NCI-H128 (cell line): ENCODE results near the gene TBC1D9.
"Not testable (repeated sequence)": the region's sequence is repeated elsewhere in the genome, so short reads cannot be mapped to it uniquely, and the experiment has no call there.

Source experiments
- DNase-seq: peaks from one replicate; lab custom pipeline; 2025; ENCODE audit not compliant: unreplicated experiment; lab: John Stamatoyannopoulos, UW

Gene TBC1D9

DNA sequence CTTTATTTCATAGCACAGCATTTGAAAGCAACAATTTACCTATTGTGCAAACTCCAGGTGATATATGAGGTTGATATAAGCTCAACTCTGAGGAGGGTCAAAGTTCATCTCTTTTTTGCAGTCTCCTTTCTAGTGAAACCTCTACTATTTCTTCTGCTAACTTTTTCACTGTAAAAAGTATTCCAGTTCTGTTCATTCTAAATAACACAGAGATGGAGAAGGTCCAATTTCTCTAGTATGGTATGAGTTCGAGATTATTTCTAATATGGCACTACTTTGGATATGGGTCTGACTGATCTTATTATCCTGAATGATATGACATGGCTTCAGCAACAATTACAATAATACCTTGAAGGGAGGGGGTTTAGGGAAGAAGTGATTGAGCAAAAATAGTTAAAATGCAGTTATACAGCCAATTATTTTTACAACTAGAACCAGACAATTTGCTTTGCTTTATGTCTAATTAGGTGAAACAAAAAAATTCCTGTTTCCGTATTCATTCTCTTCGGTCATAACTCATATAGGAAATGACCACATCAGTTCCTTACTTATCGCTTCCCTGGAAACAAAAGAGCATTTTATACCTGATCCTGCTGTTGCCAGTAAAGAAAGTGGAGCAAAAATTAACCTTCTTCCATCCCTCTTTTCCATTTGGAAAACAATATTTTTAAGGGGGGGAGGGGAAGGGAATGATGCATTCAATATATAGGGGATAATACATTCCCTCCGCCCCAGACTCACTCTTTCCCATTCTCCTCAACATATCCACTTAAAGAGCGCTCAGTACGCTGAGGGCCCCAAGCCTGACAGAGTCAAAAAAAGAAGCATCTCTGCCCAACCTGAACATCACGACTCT, 1.0 kb downstream of the TBC1D9 start:
- no peak for DNase-seq

GRCh38 chr4:140753329-140753728, 2.9 kb downstream of the TBC1D9 start:
- DNase-seq, result no peak

- no peak for DNase-seq
These were observed 3.7 kb downstream of the TBC1D9 start for GRCh38 chr4:140752291-140753068.

DNA sequence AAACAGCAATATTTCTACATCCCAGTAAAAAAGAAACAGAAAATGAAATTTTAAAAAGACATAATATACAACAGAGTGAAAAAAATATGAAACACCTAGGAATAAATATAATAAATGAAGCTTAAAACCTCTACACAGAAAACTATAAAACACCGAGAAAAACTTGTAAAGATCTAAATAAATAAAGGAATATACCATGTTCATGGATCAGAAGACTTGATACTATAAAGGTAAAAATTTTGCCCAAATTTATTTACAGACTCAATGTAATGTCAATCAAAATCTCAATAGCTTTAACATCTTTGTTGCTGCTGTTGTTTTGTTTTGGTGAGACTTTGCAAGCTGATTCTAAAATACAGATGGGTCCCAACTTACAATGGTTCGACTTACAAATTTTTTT, 5.7 kb downstream of the TBC1D9 start:
- no peak for DNase-seq

- DNase-seq, result no peak
These were observed 8.0 kb downstream of the TBC1D9 start for GRCh38 chr4:140748171-140748570.

- not testable (repeated sequence) for DNase-seq
These were observed 9.6 kb downstream of the TBC1D9 start for GRCh38 chr4:140746546-140746945.

DNA sequence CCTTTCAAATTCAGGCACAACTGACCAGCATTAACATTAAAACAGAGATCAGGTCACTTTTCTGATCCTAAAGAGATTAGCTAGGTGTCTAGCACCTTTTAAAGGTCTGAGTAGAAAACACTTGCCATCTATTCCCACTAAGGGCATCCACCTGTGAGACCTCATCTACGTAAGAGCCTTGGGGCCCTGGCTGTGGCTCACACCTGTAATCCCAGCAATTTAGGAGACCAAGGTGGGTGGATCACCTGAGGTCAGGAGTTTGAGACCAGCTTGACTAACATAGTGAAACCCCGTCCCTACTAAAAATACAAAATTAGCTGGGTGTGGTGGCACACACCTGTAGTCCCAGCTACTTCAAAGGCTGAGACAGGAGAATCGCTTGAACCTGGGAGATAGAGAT, 11.8 kb downstream of the TBC1D9 start:
- no peak for DNase-seq

DNA sequence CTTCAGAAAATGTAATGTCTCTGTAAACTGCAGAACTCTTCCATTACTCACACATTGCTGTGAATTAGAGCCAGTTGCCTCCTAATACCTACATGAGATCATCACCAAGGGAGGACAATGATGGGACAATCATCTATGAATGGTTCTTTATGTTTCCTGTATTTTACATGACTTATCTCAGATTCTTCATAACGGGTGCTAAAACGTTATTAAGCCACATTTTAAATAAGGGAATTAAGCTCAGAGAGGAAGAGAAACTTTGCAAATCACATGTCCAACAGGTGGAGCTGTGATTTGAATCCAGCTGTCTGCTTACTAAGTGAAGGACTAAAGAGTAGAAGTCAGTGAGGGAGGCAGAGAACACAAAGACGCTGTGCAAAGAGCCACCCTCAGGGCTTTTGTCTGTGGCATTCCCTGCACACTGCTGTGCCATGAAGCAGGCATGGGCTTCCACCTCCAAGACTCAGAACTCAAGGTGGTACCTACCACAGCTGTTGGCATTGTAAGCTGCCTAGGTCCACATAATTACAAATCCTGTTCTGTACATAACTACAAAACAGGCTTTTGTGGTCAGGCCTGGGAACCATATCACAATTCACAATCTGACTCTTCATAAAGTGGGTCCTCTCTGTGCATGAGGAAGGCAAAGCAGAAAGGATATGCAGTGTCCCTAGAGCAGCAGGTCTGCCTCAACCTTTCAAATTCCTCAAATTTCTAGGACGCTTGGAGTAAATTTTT, 12.8 kb downstream of the TBC1D9 start:
- DNase-seq, result no peak

GRCh38 chr4:140742838-140743193, 13.4 kb downstream of the TBC1D9 start:
- DNase-seq, result no peak

DNA sequence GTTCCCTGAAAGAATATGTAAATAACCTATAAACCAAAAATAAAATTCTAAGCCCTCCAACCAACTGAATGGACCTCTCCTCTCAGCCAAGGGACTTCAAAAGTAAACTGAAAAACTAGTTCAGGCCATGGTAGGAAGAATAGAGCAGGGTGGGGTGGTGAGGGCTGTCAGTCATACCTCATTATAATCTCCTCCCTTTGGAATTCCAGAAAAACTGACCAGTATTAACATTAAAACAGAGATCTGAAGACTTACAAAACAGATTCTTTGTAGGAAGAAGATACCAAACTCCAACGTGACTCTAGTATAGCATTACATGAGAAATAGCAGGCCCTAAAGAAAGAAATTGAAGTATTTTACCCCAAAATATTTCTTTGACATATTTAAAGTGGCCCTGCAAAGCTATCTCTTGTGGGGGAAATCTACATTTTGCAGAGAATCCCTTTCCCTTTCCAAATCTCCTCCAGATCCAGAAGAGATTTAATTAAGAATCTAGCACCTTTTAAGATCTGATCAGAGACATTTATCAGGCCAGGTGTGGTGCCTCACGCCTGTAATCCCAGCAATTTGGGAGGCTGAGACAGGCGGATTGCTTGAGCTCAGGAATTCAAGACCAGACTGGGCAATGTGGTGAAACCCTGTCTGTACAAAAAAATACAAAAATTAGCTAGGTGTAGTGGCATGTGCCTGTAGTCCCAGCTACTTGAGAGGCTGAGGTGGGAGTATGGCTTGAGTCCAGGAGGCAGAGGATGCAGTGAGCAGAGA, 15.1 kb downstream of the TBC1D9 start:
- DNase-seq, result no peak

GRCh38 chr4:140740422-140740821, 15.8 kb downstream of the TBC1D9 start:
- DNase-seq, result no peak

- DNase-seq, result no peak
These were observed 16.2 kb downstream of the TBC1D9 start for GRCh38 chr4:140739971-140740370.

- DNase-seq, result no peak
These were observed 18.0 kb downstream of the TBC1D9 start for GRCh38 chr4:140738139-140738538.

DNA sequence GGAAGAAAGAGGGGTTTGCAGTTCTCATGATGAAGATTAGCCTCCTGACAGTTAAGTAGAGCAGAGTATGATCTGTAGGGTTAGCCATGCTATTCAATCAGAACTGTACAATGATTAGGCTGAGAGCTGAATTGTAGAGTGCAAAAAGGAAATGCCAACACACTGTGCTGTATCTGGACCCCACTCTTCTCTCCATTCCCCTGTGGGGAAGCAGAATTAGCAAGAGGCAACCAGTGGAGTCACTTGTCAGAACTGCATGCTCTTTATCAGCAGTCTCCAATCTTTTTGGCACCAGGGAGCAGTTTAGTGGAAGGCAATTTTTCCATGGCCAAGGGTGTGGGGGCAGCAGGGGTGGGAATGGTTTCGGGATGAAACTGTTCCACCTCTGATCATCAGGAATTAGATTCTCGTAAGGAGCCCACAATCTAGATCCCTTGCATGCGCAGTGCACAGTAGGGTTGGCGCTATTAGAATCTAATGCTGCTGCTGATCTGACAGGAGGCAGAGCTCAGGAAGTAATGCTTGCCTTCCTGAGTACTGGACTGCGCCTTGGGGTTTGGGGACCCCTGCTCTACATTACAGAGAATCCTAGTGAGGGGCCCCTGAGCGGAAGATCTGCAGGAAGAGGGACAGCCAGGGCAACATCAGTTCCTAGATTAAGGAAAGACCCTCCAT, 19.4 kb downstream of the TBC1D9 start:
- DNase-seq, result no peak

DNA sequence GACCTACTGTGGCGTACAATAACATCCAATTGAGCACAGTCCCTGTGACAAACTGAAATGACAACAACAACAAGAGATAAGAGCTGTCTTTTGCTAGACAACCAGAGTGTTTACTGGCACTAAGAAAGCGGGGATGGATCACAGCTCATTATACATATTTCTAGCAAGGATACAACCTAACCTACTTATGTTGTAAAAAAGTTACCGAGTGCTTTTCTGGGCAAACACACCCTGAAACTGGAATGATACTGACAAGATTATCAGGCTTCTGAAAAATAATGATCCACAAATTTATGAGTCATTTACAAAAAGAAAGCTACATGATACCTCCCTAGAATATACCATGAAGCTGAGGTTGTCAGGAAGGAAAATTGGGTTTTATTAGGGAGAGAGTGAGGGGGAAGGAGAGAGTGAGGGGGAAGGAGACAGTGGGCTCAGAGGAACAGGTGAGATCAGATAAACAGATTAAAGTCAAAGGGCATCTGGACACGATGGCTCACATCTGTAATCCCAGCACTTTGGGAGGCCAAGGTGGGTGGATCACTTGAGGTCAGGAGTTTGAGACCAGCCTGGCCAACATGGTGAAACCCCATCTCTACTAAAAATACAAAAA, 20.3 kb downstream of the TBC1D9 start:
- no peak for DNase-seq

- no peak for DNase-seq
These were observed 20.9 kb downstream of the TBC1D9 start for GRCh38 chr4:140735317-140735716.

GRCh38 chr4:140732780-140733179, 23.4 kb downstream of the TBC1D9 start:
- no peak for DNase-seq

DNA sequence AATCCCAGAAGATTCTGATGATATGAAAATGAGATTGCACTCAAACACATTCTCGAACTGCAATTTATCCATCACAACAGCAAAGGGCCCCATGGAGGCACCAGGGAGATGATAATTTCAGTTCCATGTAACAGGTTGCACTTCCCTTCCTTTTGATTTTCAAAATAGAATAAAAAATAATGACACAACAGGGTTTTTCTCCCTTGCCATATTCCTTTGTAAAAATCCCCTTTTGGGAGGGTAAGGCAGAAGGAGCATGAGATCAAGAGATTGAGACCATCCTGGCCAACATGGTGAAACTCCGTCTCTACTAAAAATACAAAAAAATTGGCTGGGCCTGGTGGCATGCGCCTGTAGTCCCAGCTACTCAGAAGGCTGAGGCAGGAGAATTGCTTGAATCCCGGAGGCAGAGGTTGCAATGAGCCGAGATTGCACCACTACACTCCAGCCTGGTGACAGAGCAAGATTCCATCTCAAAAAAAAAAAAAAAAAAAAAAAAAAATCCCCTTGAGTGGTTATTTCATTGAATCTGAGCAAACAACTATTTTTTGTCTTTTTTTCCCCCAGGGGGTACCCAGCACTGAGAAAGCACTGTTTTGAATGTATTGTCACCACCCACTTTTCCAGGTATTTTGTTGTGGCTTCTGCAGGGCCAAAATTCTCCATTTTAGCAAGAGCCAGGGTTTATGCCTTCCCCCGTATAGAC, 26.7 kb downstream of the TBC1D9 start:
- no peak for DNase-seq

- no peak for DNase-seq
These were observed 29.2 kb downstream of the TBC1D9 start for GRCh38 chr4:140726776-140727500.
